GM19023 (cell line): ENCODE data around the gene PDSS2.
A peak's percentile ranks its signal among the peaks of the same experiment; 100 is the strongest.

Experiments used
- ATAC-seq: cut with Tn5 transposase; IDR thresholded peaks from one replicate; pipeline ENCODE4 v1.9.1; 2021; ENCODE audit warnings: mild to moderate bottlenecking, moderate library complexity; ENCODE audit not compliant: unreplicated experiment

Gene PDSS2, protein sequence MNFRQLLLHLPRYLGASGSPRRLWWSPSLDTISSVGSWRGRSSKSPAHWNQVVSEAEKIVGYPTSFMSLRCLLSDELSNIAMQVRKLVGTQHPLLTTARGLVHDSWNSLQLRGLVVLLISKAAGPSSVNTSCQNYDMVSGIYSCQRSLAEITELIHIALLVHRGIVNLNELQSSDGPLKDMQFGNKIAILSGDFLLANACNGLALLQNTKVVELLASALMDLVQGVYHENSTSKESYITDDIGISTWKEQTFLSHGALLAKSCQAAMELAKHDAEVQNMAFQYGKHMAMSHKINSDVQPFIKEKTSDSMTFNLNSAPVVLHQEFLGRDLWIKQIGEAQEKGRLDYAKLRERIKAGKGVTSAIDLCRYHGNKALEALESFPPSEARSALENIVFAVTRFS

DNA sequence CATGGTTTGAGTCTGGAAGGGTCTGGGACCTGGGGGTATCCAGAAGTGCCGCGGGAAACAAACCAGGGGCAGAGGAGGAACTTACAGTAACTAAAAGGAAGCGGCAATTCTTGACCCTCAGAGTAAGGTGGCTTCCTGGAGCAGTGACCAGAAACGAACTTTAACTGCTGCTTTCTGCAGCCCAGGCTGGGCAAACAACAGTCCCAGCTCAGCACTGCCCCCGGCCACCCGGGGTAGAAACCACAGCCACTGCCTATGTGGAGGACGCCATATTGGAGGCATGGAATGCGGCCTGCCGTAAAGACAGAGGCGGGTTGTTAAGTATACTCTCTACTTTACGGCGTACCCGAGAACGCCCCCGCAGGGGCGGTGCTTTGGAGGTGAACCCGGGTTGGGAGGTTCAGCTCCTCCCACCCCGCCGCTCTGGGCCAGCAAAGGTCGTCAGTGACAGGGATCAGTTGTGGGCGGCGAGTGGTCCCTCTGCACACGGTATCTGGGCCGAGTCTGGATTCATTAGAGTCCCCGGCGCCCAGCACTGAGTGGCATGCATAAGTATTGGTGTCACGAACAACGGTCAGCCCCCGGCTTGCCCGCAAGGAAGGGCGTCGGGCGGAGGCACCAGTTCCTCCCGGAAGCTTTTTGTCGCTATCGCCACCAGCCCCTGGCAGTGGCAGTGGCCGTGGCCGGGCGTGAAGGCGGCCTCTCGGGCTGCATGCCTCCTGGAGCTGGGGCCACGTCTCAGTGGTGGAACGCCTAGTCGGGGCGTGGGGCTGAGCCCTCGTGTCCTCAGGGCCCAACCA, at the start of gene PDSS2:
Gene PDSS2 (minus strand): TSS at position 282 of the 800 bp plus-strand sequence. CDS start 279 bp downstream, at position 3.
- peak; percentile 98 for ATAC-seq

- ATAC-seq, result no peak
Measured at GRCh38 chr6:107506145-107506544, 46.8 kb upstream of the PDSS2 start.

DNA sequence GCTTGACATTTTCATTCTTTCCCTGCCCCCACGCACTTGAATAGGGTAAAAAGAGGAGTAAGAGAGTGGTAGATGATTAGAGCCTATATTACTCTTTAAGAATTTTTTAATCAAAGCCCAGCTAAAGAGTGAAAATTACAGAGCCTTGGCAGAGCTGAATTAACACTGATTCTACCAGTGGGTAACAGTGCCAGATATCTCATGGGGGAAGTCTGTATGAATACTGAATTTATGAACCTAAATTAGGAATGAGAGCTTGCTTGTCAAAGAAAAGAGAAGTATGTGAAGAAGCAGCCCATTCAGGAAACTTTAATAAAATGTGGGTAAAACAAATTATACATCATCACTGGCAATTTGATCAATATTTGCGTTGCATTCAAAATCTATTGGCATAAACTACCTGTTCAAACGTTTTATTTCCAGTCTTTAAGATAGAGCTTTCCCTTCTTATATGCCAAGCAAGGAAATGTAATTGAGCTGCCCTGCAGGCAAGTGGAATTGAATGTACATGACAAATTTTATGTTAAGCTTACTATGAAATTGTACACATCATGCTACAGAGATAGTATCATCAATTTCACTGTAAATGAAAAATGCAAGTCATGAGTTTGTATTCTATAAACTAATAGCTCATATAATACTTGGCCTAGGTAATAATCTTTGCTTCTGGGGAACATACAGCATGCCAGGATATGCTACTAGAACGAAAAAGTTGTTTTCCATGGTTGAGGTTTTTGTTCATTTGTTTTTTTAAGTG, 45.1 kb upstream of the PDSS2 start:
- ATAC-seq, result no peak

- no peak for ATAC-seq
Measured at GRCh38 chr6:107496892-107497684, 37.7 kb upstream of the PDSS2 start.

GRCh38 chr6:107495971-107496370, 36.6 kb upstream of the PDSS2 start:
- no peak for ATAC-seq

- no peak for ATAC-seq
Measured at GRCh38 chr6:107495196-107495643, 35.9 kb upstream of the PDSS2 start.

- no peak for ATAC-seq
Measured at GRCh38 chr6:107493158-107494057, 34.0 kb upstream of the PDSS2 start.

GRCh38 chr6:107491760-107492660, 32.6 kb upstream of the PDSS2 start:
- ATAC-seq, result no peak

DNA sequence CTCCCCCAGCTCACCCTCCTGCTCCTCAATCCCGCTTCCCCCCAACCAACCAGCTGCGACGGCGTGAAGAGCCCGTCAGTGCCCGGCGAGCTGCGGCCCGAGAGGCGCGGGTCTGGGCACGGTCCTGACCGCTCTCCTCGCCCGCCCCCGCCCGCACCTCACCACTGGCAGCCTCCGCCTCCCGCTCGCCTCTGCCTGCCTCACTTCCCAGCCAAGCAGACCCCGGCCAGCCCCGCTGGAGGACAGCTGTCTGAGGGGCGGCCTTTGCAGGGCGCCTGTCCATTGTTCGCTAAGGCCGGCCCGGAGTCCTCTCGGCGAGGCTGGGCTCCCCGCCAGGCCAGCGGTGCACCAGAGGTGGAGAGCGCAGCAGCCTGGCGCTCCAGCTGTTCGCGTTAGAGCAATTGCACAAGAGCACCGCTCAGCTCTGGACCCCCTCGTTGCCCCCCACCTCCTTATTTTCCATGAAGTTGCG, 31.8 kb upstream of the PDSS2 start:
- no peak for ATAC-seq

- ATAC-seq, result no peak
Measured at GRCh38 chr6:107490566-107491137, 31.3 kb upstream of the PDSS2 start.

- ATAC-seq, result peak; percentile 48
Measured at GRCh38 chr6:107489636-107490565, 30.5 kb upstream of the PDSS2 start, which contains the start of gene SOBP. Gene SOBP, plus strand, starts transcription at chr6:107490117. Its CDS starts 500 bp downstream, at chr6:107490617.

DNA sequence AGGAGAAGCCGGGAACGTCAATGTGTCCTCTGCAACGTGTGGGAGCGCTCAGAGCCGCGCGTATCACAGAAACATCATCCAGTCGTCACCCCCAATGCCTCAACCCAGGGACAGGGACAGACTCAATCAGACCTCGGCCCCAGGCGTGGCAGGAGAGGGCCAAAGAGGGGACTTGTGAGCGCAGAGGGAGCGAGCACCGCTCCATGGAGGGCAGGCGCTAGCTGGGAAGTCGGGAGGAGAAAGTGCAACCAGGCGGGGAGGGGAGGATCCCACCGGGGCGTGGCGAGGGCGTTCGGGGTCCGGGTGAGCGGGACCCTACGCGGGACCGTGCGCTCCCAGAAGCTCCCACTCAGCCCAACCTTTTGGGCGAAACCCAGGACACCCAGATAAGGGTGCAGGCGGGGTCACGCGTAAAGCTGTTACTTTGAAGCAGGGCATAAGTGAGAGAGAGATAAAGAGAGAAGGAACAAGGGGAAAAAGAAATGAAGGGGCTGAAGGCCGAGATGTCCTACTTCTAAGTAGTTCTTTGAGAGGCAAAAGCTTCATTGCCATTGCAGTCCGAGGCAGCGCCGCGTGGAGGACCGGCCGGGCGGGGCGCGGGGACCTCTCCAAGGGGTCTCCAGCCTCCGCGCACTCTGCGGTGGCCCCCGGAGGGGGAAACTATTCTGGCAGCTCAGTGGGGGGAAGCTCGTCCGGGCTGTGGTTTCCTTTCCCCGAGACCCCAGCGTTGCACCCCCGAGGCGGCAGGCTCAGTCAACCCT, 29.7 kb upstream of the PDSS2 start:
- peak; percentile 18 for ATAC-seq

- ATAC-seq, result no peak
Measured at GRCh38 chr6:107488174-107488874, 29.0 kb upstream of the PDSS2 start.

- ATAC-seq, result no peak
Measured at GRCh38 chr6:107485157-107485556, 25.8 kb upstream of the PDSS2 start.

- ATAC-seq, result no peak
Measured at GRCh38 chr6:107479089-107479690, 19.8 kb upstream of the PDSS2 start.
